Panc1 (cell line): ENCODE measurements around the gene ACSM4. TPM values are rescaled to one million over a fixed set of nuclear protein-coding genes. Genes with fewer than 3 reads are reported as not detected.
A peak's percentile ranks its signal among the peaks of the same experiment; 100 is the strongest.

Source experiments
- ATAC-seq: fragments of 200-7000 bp; cut with Tn5 transposase; 2 replicates; pipeline ENCODE4 v1.9.1; 2020; ENCODE audit warnings: mild to moderate bottlenecking, moderate library complexity
- BruUV-seq: library from RNA; stranded (reverse); fragments of 400-500 nt; replicated peaks from 2 replicates; lab custom pipeline; 2021; lab: Mats Ljungman, UMichigan
- CTCF ChIA-PET: fragments of 300-600 bp; sonication (Branson Sonifier 250); formaldehyde crosslinking; loops from one replicate; lab custom pipeline; 2022; ENCODE audit warnings: antibody characterized with exemption; lab: Charles Lee
- POLR2A ChIA-PET: fragments of 300-600 bp; sonication (Branson Sonifier 250); formaldehyde crosslinking; loops from one replicate; lab custom pipeline; 2022; ENCODE audit warnings: antibody characterized with exemption; lab: Charles Lee
- DNase-seq: peaks from one replicate; pipeline ENCODE4 v3.0.0-alpha.2; 2010; ENCODE audit warnings: low read depth, low spot score
- H3K27ac ChIP-seq: 2 replicates; pipeline ENCODE4 v1.5.1; 2011; ENCODE audit warnings: mild to moderate bottlenecking, low read length, inconsistent platforms
- H3K27me3 ChIP-seq: fragments of 200-500 bp; sonication (Bioruptor generic); 2 replicates; pipeline ENCODE4 v1.6.0; 2014; ENCODE audit warnings: low read length, inconsistent platforms; ENCODE audit not compliant: control insufficient read depth, insufficient read depth
- H3K36me3 ChIP-seq: fragments of 200-500 bp; sonication (Bioruptor generic); 2 replicates; pipeline ENCODE4 v1.5.1; 2014; ENCODE audit warnings: inconsistent platforms, mild to moderate bottlenecking, low read length, moderate library complexity; ENCODE audit not compliant: control insufficient read depth, insufficient read depth
- H3K4me1 ChIP-seq: 2 replicates; pipeline ENCODE4 v1.5.1; 2011; ENCODE audit warnings: inconsistent platforms, mild to moderate bottlenecking, low read length, moderate library complexity; ENCODE audit not compliant: control insufficient read depth, insufficient read depth
- H3K4me3 ChIP-seq, 2 experiments: 2 replicates each; pipeline ENCODE4 v1.5.1; 2011 to 2012; ENCODE audit warnings: low read depth in 2 of 2, low read length in 2 of 2, mild to moderate bottlenecking in 2 of 2, inconsistent platforms in 1 of 2, moderate library complexity in 1 of 2
- H3K9me3 ChIP-seq: fragments of 200-500 bp; sonication (Bioruptor generic); 2 replicates; pipeline ENCODE4 v1.5.1; 2014; ENCODE audit warnings: low read depth, mild to moderate bottlenecking, inconsistent platforms, low read length, moderate library complexity; ENCODE audit not compliant: control insufficient read depth, insufficient read depth
- POLR2AphosphoS5 ChIP-seq: IDR thresholded peaks from 2 replicates; pipeline ENCODE4 v1.6.1; 2012; ENCODE audit warnings: mild to moderate bottlenecking, low read depth, low read length, moderate library complexity
- REST ChIP-seq, 2 experiments: IDR thresholded peaks; 2 replicates each; pipeline ENCODE4 v1.6.1; 2011 to 2012; ENCODE audit warnings: low read depth in 2 of 2, control low read depth in 1 of 2, low read length in 1 of 2, mild to moderate bottlenecking in 1 of 2, moderate library complexity in 1 of 2; ENCODE audit not compliant: insufficient read depth in 1 of 2
- SIN3A ChIP-seq: IDR thresholded peaks from 2 replicates; pipeline ENCODE4 v1.6.1; 2012; ENCODE audit warnings: low read depth, mild to moderate bottlenecking, low read length, moderate library complexity, borderline replicate concordance; ENCODE audit not compliant: insufficient read depth
- TCF7L2 ChIP-seq: IDR thresholded peaks from 2 replicates; pipeline ENCODE4 v1.6.1; 2011; ENCODE audit warnings: mild to moderate bottlenecking, low read depth, low read length, inconsistent platforms
- in situ Hi-C: cut with HindIII; loops from 2 replicates; pipeline ENCODE4 v1.10.0; 2016; ENCODE audit warnings: low sequenced_read_pairs, low pct_unique_long_range_greater_than_20kb
- intact Hi-C: fragments of 100-400 bp; cut with micrococcal nuclease; formaldehyde crosslinking; loops from one replicate; pipeline ENCODE4 v1.10.0; 2022; ENCODE audit not compliant: unreplicated experiment
- total RNA-seq: library from RNA; stranded (reverse); gene quantifications from one replicate; pipeline ENCODE4 v1.2.1, GENCODE V29; 2021; ENCODE audit not compliant: unreplicated experiment
- TF ChIP-seq, protein P1 (sequence below): fragments of 450-650 bp; IDR thresholded peaks from 2 replicates; pipeline ENCODE4 v1.5.1; 2017; ENCODE audit warnings: mild to moderate bottlenecking

The ACSM4 gene
- total RNA-seq, 1 experiment from 2014 or later = not detected

GRCh38 chr12:7369274-7369729 is 65.4 kb downstream of the ACSM4 start:
- intact Hi-C loops = no loop called here
- DNase-seq (peak; percentile 8), ATAC-seq (no peak)
- BruUV-seq = no TSS peak
- ChIA-PET POLR2A (no interaction called here), CTCF (no interaction called here)
- TF ChIP-seq, protein P1, sequence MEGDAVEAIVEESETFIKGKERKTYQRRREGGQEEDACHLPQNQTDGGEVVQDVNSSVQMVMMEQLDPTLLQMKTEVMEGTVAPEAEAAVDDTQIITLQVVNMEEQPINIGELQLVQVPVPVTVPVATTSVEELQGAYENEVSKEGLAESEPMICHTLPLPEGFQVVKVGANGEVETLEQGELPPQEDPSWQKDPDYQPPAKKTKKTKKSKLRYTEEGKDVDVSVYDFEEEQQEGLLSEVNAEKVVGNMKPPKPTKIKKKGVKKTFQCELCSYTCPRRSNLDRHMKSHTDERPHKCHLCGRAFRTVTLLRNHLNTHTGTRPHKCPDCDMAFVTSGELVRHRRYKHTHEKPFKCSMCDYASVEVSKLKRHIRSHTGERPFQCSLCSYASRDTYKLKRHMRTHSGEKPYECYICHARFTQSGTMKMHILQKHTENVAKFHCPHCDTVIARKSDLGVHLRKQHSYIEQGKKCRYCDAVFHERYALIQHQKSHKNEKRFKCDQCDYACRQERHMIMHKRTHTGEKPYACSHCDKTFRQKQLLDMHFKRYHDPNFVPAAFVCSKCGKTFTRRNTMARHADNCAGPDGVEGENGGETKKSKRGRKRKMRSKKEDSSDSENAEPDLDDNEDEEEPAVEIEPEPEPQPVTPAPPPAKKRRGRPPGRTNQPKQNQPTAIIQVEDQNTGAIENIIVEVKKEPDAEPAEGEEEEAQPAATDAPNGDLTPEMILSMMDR = no peak
- no peak for TF ChIP-seq REST (IDR thresholded peaks at IDR 0.05; ENCODE audit: insufficient read depth in 1 of 2, low read depth in 2 of 2, low read length in 1 of 2)
- Histone ChIP-seq H3K27me3 (no peaks in the 10 kb centered on the region), H3K4me1 (no peaks in the 10 kb centered on the region), H3K36me3 (no peaks in the 10 kb centered on the region), H3K9me3 (no peaks in the 10 kb centered on the region), H3K27ac (no peak overlapping the region), H3K4me3 (no peak overlapping the region)
- in situ Hi-C loops = no loop called here

GRCh38 chr12:7373226-7373625 is 69.4 kb downstream of the ACSM4 start:
- TF ChIP-seq, protein P1 = no peak
- no peak overlapping the region for H3K27ac ChIP-seq
- ATAC-seq = no peak
- no peaks in the 10 kb centered on the region for H3K27me3 ChIP-seq
- intact Hi-C loops (no loop called here), in situ Hi-C loops (no loop called here)
- H3K9me3 ChIP-seq = no peaks in the 10 kb centered on the region
- ChIA-PET POLR2A (no interaction called here), CTCF (no interaction called here)
- no peak overlapping the region for H3K4me3 ChIP-seq
- DNase-seq = no peak
- H3K4me1 ChIP-seq = no peaks in the 10 kb centered on the region
- BruUV-seq = no TSS peak
- no peaks in the 10 kb centered on the region for H3K36me3 ChIP-seq

DNA sequence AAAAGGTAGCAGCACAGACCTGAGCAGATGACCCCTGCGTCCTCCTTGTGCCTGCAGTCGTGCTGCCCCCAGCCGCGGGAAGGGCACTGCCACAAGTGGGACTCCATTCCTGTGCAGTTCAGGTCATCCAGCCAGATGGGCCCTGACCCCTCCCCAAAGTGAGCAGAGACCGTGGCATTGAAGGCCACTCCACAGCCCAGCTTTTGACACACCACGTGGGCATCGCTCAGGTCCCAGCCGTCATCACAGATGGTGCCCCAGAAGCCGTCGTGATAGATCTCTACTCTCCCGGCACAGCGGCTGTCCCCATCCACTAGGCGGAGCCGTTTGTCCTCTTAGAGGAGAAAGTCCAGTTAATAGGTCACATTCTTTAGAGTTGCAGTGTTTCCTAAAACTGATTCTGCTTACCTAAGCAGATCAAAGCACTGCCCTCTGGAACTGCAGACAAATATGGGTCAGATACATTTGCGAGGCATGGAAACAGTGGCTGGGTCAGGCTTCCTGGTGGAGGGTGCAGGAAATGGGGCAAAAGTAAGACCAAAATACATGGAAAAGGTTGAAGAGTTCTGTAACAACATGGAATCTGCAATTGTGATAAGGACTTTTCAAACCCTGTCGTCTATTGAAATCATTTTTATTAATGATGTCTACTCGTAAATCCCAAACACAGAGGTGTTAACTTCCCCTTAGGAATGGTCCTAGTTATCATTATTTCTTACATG is 70.7 kb downstream of the ACSM4 start:
- ATAC-seq = peak; percentile 60
- intact Hi-C loops = no loop called here
- ChIA-PET CTCF (no interaction called here), POLR2A (no interaction called here)
- Histone ChIP-seq H3K4me3 (no peak overlapping the region), H3K4me1 (no peaks in the 10 kb centered on the region), H3K27ac (no peak overlapping the region), H3K27me3 (no peaks in the 10 kb centered on the region), H3K36me3 (no peaks in the 10 kb centered on the region), H3K9me3 (no peaks in the 10 kb centered on the region)
- BruUV-seq = no TSS peak
- peak; percentile 15 for DNase-seq
- TF ChIP-seq SIN3A (no peak), TCF7L2 (no peak), POLR2AphosphoS5 (no peak)
- TF ChIP-seq, protein P1 = peak; percentile 70
- in situ Hi-C loops = no loop called here
